Sciatic nerve (tissue), 2 donors: ENCODE data around the gene HOXA1. TPM values are rescaled to one million over a fixed set of nuclear protein-coding genes. Genes with fewer than 3 reads are reported as not detected.

Experiments
- ATAC-seq: fragments of 200-7000 bp; cut with Tn5 transposase; one replicate; pipeline ENCODE4 v1.9.1; 2020; ENCODE audit warnings: mild to moderate bottlenecking, moderate library complexity
- DNase-seq: peaks from one replicate; pipeline ENCODE4 v3.0.0-alpha.2; 2020; ENCODE audit warnings: low spot score
- intact Hi-C: fragments of 100-400 bp; cut with DNase I; formaldehyde crosslinking; loops from one replicate; pipeline ENCODE4 v1.14.2; 2022
- total RNA-seq: library from RNA; stranded (reverse); fragmentation: NEBNext Ultra II Directional; extraction: Animal tissue kit (Norgen Biotek cat#: 25700); gene quantifications from one replicate; pipeline ENCODE4 v1.2.1, GENCODE V29; 2021
- donor health status: DM: no; HTN: no; CAD: no.
- donor health status: DM: no; HTN: no; CAD: no.

The HOXA1 gene
- total RNA-seq = 0.98 TPM

DNA sequence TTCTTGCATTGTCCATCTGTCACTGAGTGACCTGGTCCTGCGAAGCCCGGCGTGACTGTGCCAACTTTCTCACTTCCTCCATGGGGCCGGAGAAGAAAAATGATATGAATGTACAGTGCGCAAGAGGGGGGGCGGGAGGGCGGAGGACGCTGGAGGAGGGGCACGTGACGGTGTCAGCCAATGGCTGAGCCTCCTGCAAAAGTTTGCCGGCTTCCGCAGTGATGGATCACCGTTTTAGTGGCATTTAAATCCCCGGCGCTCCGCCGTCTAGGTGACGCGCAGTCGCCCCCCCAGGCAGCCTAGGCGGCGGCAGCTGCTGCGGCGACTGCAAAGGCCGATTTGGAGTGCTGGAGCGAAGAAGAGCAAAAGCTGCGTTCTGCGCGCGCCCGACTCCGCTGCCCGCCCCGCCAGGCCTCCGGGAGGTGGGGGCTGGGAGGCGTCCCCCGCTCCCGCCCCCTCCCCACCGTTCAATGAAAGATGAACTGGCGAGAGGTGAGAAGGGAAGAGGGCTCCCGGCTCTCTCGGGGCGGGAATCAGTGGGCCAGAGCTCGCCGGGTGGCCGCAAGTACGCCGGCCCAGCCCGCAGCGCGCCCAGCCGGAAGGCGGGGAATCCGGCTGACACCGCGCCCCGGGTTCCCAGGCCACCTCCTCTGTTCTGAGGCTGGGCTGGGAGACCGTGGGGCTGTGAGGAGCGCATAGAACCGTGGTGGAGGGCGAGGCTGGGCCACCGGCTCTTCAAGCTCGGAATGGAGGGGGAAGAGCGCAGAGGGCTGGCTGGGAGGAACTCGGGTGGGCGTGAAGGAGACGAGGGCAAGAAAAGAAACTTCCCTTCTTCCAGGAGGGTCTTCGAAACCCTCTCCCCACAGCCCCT lies at the start of gene HOXA1:
TSS of gene HOXA1 (minus strand) at position 104 of the 871 bp plus-strand sequence. CDS start at position 16, 88 bp downstream.
- intact Hi-C loops = no loop called here
- ATAC-seq (peak; percentile 80), DNase-seq (peak; percentile 89)

DNA sequence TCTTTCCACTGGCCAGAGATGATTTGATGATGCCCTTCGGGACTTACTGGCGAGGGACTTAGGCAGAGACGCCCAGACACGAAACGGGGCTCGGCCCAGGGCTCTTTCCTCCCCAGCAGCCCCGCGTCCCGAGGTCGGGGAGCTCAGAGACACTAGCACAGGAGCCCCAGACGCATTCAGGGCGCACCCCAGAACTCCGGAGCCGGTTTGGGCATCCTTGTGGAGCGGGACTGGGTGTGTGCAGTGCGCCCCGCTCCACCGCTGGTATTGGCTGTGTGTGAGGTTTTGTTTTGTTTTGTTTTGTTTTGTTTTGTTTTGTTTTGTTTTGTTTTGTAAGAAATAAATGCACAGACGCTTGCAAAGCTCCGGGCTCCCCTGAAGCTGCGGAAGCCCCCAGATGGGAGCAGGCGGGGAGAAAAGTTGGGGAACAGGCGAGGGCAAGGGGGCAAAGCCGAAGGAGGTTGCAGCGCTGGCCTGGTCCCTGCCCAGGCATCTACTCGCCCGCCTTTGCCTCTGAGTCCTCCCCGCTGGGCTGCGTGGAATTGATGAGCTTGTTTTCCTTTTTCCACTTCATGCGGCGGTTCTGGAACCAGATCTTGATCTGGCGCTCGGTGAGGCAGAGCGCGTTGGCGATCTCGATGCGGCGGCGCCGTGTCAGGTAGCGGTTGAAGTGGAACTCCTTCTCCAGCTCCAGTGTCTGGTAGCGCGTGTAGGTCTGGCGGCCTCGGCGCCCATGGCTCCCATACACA lies 49.5 kb upstream of the HOXA1 start:
- ATAC-seq (no peak), DNase-seq (peak; percentile 62)
- intact Hi-C loops = no loop called here

DNA sequence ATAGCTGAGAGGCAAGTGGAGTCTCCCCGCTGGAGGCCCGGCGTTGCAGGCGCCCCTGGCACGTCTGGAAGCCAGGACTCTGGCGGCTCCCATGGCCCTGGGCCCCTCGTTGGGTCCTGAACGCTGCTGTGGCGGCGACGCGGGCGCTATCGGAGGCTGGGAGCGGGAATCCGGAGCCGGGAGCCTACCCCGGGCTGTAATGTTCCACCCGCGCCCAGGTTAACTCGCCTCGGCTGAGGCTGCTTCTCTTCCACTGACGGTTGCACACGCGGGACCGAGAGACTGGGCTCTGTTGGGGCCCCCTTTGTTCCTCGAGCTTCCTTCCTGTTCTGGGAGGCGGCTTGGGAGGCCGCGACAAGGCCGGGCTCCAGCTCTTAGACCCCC lies 49.0 kb upstream of the HOXA1 start:
- ATAC-seq (peak; percentile 3), DNase-seq (peak; percentile 66)

DNA sequence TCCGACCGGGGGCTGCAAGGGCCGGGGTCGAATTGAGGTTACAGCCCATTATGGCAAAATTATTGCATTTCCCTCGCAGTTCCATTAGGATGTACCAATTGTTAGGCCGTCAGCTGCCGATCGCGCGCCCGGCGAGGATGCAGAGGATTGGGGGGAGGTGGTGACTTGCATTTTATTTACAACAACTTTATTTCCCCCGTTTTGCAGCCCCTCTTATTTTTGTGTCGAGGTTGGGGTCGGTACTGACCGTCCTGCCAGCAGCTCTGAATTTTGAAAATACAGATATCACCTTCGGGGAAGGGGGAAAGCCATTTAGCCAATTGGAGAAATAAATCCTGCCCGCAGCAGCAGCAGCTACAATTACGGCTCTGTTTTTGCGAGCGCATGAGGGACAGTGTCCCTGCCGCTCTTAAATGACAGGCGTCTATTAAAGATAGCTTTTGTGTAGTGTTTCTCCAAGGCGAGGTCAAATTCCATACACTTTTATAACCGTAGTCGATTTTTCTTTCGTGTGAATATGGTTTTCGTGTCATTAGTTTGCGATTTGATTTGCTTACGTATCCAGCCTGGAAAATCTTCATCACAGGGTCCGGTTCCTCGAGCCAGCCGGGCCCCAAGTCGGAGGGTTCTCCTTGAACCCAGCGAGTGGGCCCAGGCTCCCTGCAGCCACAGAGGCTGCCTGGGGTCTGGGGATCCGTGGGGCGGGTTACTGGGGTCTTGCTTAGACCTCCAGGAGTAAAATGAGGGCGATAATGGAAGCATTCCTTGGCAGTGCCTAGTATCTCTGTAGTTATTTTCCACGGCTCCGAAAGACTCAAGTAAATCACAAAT lies 48.4 kb upstream of the HOXA1 start:
- no peak for DNase-seq
- intact Hi-C loops = no loop called here
- ATAC-seq = no peak

More for the DNA sequence above, 49.0 kb upstream of the HOXA1 start:
- intact Hi-C loops = no loop called here

DNA sequence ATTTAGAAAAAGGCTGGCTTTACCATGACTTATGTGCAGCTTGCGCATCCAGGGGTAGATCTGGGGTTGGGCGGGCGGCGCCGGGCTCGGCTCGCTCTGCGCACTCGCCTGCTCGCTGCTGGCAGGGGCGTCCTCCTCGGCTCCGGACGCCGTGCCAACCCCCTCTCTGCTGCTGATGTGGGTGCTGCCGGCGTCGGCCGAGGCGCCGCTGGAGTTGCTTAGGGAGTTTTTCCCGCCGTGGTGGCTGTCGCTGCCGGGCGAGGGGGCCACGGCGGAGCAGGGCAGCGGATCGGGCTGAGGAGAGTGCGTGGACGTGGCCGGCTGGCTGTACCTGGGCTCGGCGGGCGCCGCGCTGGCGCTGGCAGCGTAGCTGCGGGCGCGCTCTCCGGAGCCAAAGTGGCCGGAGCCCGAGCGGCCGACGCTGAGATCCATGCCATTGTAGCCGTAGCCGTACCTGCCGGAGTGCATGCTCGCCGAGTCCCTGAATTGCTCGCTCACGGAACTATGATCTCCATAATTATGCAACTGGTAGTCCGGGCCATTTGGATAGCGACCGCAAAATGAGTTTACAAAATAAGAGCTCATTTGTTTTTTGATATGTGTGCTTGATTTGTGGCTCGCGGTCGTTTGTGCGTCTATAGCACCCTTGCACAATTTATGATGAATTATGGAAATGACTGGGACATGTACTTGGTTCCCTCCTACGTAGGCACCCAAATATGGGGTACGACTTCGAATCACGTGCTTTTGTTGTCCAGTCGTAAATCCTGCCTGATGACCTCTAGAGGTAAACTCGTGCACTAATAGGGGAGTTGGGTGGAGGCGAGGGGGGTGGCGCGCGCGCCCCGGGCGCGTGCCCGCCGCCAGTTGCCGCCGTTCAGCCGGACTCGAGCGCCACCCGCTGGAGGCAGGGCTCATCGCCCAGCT lies 47.5 kb upstream of the HOXA1 start, which contains the start of gene HOXA5:
TSS of gene HOXA5 (minus strand) at position 659 of the 927 bp plus-strand sequence. CDS start at position 585, 74 bp downstream.
- ATAC-seq (peak; percentile 84), DNase-seq (no peak)
- intact Hi-C loops = no loop called here

DNA sequence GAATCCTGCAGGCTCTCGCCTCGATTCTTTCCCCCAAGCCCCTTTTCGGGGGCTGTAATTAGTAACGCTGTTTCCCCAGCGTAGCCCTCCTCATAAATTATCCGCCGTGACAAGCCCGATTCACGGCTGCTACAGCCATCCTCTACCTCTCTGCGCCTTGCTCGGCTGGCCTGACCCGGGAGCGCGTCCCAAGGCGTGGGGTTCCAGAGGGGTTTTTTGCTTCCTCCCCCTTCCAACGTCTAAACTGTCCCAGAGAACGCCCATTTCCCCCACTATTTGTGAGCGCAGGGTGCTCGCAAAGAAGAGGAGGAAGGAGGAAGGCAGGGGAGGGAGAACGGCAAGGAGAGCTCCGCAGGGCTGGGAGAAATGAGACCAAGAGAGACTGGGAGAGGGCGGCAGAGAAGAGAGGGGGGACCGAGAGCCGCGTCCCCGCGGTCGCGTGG lies 46.8 kb upstream of the HOXA1 start:
- intact Hi-C loops = no loop called here

DNA sequence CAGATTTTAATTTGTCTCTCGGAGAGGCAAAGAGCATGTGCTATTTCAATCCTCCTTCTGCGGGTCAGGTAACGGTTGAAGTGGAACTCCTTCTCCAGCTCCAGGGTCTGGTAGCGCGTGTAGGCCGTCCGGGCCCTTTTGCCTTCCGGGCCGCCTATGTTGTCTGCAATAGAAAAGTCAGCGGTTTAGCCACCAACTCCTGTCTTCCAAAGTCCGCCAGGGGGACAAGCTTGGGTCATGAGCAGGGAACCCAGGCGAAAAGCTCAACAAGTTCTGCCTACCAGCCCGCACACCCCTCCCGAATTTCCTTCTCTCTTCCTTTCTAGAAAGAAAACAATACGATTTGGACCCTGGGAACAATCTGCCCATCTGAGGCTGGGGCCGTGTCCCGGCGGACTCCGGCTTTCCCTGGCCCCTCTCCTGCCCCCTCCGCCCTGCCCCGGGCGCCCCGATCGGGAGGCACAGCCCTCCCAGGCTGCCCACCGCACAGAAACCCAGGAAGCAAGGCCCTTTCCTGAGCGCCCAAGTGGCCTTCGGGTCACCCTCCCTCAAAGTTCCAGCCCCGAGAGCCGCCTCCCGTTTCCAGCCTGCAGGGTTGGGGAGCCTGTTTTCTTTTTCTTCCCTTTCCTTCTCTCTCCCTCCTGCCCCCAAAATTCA lies 46.3 kb upstream of the HOXA1 start:
- DNase-seq (peak; percentile 55), ATAC-seq (no peak)
- intact Hi-C loops = no loop called here

More for the DNA sequence above, 46.8 kb upstream of the HOXA1 start:
- DNase-seq (no peak), ATAC-seq (no peak)

DNA sequence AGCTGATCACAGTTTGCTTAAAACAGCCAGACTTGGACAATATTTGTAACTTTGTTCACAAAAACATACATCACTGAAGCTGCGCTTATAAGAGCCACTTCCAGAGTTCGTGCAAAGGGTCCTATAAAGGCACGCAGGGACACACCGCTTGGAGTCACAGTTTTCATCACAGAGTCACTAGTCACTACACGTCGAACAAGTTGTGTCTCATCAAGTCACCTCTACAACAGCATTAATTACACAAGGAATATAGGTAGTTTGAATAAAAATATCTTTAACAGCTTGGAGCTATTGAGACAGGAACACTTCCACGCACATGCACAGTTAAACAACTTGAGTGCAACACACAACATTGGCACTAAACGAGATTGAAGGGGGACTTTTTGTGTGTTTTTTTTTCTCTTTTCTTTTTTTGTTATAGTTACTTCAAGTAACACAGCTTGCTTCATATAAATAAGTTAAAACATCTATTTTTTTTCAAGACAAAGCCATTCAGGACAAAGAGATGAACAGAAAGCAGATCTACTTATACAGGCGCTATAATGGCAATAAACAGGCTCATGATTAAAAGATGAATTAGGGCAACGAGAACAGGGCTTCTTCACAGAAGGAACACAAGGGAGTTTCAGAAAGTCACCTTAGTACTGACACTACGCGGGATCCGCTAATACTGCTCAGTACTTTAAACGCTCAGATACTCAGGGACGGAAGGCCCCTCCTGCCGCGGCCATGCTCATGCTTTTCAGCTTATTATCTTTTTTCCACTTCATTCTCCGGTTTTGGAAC lies 45.5 kb upstream of the HOXA1 start:
- ATAC-seq (no peak), DNase-seq (no peak)
- intact Hi-C loops = no loop called here

DNA sequence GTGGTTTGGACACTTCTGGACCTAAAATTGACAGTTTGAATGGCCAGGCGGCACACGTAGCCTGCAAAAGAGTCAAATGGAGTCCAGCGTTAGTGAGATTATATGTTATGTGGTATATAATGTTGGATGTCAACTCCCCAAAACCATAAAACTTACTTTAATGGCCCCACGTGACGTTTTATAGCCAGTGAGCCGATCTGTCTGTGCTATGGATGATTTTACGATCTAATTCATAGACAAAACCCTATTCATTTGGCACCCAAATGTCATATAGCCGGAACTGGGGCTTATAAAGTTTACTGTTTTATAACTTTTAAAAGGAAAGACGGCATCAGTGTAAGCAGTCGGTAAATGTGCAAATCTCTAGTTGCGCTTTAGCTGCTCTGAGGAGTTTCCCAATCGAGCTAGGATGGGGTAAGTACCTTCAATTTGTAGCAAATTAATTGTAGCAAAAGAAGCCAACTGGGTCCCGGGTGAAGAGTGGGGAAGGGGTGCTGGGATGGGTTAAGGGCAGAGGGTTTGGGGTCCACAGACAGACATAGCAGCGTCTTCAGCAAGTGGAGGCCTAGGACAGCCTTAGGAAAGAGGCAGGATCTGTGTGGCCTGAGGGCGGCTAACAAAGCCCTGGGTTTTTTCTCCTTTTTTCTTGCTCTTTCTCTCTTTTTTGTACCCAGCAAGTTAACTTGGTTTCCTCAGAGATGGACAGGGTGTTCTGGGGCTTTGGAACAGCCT lies 44.5 kb upstream of the HOXA1 start:
- DNase-seq (no peak), ATAC-seq (no peak)
- intact Hi-C loops = no loop called here

DNA sequence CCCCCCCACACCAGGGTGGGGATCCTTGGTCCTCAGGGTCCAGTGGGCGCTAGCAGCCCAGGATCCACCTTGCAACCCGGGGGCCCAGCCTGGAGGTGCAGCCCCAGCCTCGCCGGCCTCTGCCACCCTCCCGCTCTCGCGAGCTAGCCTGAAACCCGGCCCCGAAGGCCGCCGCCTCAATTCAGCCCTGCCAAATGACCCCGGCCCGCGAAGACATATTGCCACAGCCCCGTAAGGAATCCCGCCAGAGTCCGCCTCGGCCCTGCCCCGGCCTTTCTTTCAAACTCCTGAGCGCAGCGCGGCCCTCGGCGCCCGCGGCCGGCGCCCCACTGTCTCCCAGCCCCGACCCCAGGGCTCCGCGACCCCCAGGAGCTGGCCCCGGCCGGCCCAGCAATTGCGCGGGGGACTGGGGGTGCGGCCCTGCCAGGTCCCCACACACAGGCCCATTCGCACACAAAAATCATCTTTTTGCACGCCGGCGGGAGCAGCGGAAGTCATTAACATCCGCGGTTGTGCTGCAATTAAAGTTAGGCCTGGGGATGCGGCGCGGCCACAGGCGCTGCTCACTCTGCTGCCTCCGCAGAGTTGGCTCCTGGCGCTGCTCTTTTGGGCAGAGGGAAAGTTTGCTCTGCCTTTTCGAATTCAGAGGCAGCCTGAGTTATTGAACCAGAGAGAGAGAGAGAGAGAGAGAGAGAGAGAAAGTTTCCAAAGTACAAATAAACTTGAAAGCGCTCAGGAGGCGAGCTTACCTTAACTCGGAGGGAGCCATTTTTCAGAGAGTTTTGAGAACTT lies 43.7 kb upstream of the HOXA1 start:
- ATAC-seq = no peak
- intact Hi-C loops = no loop called here
- DNase-seq = peak; percentile 66

DNA sequence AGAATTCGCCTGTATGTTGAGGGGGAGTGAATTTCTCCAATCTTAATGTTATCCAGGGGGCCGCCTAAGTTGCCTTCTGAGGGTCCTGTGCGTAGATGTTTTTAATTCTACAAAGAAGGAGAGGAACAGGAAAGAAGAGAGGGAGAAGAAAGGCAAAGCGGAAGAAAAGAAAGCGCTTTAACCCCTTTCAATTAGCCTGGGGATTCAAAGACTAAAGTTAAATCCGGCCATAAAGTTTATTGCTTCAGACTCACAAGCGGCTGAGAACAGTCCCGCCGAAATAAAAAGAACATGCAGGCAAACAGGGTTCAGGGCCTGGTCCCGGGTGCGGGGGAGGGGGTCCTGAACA lies 43.2 kb upstream of the HOXA1 start:
- DNase-seq (no peak), ATAC-seq (no peak)
- intact Hi-C loops = no loop called here

DNA sequence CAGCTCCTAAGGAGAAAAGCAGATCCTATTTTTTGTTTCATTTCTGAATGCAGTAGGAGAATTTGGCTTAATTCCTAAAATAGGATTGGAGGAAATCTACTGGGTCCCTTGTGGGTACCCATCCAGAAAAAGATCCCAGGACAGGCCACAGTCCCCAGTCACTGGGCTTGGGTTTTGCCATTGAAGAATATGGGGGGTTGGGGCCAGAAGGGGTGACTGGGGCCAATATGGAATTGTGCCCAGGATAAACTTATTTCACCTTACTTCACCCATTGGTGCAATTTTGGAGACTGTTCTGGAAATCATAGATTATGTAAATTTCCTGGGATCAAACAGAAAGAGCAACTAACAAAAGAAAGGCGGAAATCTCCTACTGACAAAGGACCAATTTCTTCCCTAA lies 42.7 kb upstream of the HOXA1 start:
- DNase-seq = no peak
- intact Hi-C loops = no loop called here
- no peak for ATAC-seq

DNA sequence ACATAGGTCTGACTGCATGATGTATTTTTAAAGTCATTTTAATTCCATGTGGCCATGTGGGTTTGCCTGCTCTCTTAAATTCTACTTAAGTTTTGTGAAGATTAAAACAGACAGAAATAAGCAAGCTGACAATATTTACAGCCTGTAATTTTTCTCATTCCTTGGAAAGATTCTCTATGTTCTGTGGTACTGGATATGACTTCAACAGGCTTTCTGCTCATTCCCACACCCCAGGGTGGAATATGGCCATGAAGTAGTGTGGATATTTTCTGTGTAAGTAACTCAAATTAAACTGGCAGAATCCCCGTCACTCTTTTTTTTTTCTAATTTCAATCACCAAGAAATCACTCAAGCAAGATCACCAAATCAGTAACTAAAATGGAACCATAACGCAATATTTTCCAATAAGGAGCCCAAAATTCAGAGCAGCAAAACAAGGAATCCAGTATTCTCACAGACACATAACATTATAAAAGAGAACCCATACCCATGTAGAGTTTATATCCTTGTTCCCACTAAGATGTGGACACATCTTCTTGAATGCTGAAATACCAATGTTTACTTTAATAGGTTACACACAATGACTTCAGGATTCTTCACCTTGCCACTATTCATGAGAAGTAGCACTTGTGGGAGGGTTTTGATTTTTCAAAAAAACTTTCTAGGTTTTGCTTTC lies 42.0 kb upstream of the HOXA1 start:
- DNase-seq (no peak), ATAC-seq (no peak)
- intact Hi-C loops = no loop called here

DNA sequence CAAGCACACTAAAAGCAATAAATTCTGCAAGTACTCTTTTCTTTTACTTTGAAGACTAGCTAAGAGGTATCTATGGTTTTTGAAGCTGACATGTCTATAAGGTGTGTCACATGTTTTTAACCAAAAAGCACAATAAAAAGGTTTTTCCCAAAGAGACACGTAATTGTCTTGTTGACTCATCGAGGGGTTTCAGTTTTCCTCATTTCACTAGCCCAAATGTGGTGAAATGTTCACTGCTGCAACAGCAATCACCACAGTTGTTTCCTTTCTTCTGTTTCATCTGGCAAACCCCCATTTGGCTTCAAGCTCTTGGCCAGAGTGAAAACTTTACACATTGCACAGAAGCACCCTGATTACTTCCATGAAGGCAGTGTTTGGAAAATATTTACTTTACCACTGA lies 38.6 kb upstream of the HOXA1 start:
- DNase-seq = no peak
- intact Hi-C loops = no loop called here
- ATAC-seq = peak; percentile 50
